DOHH2 (cell line): ENCODE data around the gene ZDHHC16.
A peak's percentile ranks its signal among the peaks of the same experiment; 100 is the strongest.

Experiments used
- H3F3A ChIP-seq: fragments of 200-600 bp; sonication (generic), shearing (Covaris generic); 2 replicates; pipeline ENCODE4 v1.6.0; 2016; ENCODE audit warnings: antibody characterized with exemption, mild to moderate bottlenecking; ENCODE audit not compliant: control insufficient read depth, insufficient read depth
- H3K27ac ChIP-seq: fragments of 200-600 bp; sonication (generic); 2 replicates; pipeline ENCODE4 v1.5.1; 2014; ENCODE audit warnings: low read depth, mild to moderate bottlenecking, low read length, moderate library complexity
- H3K27me3 ChIP-seq: fragments of 200-600 bp; sonication (generic); 2 replicates; pipeline ENCODE4 v1.6.1; 2014; ENCODE audit warnings: mild to moderate bottlenecking, low read length, mixed read lengths; ENCODE audit not compliant: control insufficient read depth
- H3K36me3 ChIP-seq: fragments of 200-600 bp; sonication (generic); 2 replicates; pipeline ENCODE4 v1.6.1; 2014; ENCODE audit warnings: mild to moderate bottlenecking, low read length, moderate library complexity, mixed read lengths; ENCODE audit not compliant: control insufficient read depth
- H3K4me1 ChIP-seq: fragments of 200-600 bp; sonication (generic); 2 replicates; pipeline ENCODE4 v1.6.1; 2014; ENCODE audit warnings: mild to moderate bottlenecking, low read length, mixed read lengths; ENCODE audit not compliant: control insufficient read depth
- H3K4me2 ChIP-seq: fragments of 200-600 bp; sonication (generic); 2 replicates; pipeline ENCODE4 v1.6.0; 2014; ENCODE audit warnings: mild to moderate bottlenecking, low read length, moderate library complexity
- H3K4me3 ChIP-seq: fragments of 200-600 bp; sonication (generic); 2 replicates; pipeline ENCODE4 v1.5.1; 2014; ENCODE audit warnings: mild to moderate bottlenecking, low read length, mixed read lengths
- H3K79me2 ChIP-seq: fragments of 200-600 bp; sonication (generic); 2 replicates; pipeline ENCODE4 v1.6.1; 2014; ENCODE audit warnings: mild to moderate bottlenecking, low read length, mixed read lengths; ENCODE audit not compliant: control insufficient read depth
- H3K9me2 ChIP-seq: fragments of 200-600 bp; sonication (generic); replicated peaks from 2 replicates; pipeline ENCODE4 v1.6.1; 2014; ENCODE audit warnings: mild to moderate bottlenecking, low read length, mixed read lengths; ENCODE audit not compliant: control insufficient read depth
- H3K9me3 ChIP-seq: fragments of 200-600 bp; sonication (generic); 2 replicates; pipeline ENCODE4 v1.6.1; 2014; ENCODE audit warnings: antibody characterized with exemption, low read length, mixed read lengths; ENCODE audit not compliant: control insufficient read depth, insufficient read depth
- H4K20me1 ChIP-seq: fragments of 200-600 bp; sonication (generic); 2 replicates; pipeline ENCODE4 v1.6.0; 2014; ENCODE audit warnings: low read depth, mild to moderate bottlenecking, antibody characterized with exemption, low read length, moderate library complexity; ENCODE audit not compliant: control insufficient read depth, insufficient read depth
- CTCF ChIP-seq: fragments of 200-600 bp; sonication (generic); IDR thresholded peaks from one replicate; pipeline ENCODE4 v1.5.1; 2014; ENCODE audit warnings: antibody characterized with exemption, mild to moderate bottlenecking, low read depth, low read length; ENCODE audit not compliant: poor library complexity, severe bottlenecking
- EZH2phosphoT487 ChIP-seq: fragments of 200-600 bp; sonication (generic); IDR thresholded peaks from 2 replicates; pipeline ENCODE4 v1.6.1; 2017; ENCODE audit warnings: borderline replicate concordance, mild to moderate bottlenecking, antibody characterized with exemption, low read length, moderate library complexity, mixed read lengths

ZDHHC16 gene

GRCh38 chr10:97407211-97407951 lies 38.6 kb upstream of the ZDHHC16 start:
- Histone ChIP-seq H4K20me1 (no peaks in the 10 kb centered on the region), H3K27ac (no peak overlapping the region)

GRCh38 chr10:97407952-97408248 lies 38.1 kb upstream of the ZDHHC16 start:
- no peaks in the 10 kb centered on the region for H3F3A ChIP-seq
- H3K79me2 ChIP-seq = no peaks in the 10 kb centered on the region
- H4K20me1 ChIP-seq = no peaks in the 10 kb centered on the region
- no peaks in the 10 kb centered on the region for H3K27me3 ChIP-seq
- H3K4me3 ChIP-seq = no peak overlapping the region
- no peaks in the 10 kb centered on the region for H3K9me2 ChIP-seq
- H3K4me1 ChIP-seq = peaks cover 18% of the 10 kb centered on the region
- no peak overlapping the region for H3K27ac ChIP-seq
- no peak overlapping the region for H3K4me2 ChIP-seq
- no peaks in the 10 kb centered on the region for H3K9me3 ChIP-seq
- TF ChIP-seq EZH2phosphoT487 (no peak), CTCF (no peak)
- H3K36me3 ChIP-seq = no peaks in the 10 kb centered on the region

More at GRCh38 chr10:97407211-97407951, 38.6 kb upstream of the ZDHHC16 start:
- no peaks in the 10 kb centered on the region for H3K79me2 ChIP-seq
- no peaks in the 10 kb centered on the region for H3F3A ChIP-seq
- TF ChIP-seq CTCF = peak; percentile 94
- TF ChIP-seq EZH2phosphoT487 = no peak
- no peaks in the 10 kb centered on the region for H3K9me3 ChIP-seq
- H3K36me3 ChIP-seq = no peaks in the 10 kb centered on the region
- H3K4me3 ChIP-seq = peak overlapping the region; percentile 71
- H3K4me2 ChIP-seq = peak overlapping the region; percentile 85
- H3K9me2 ChIP-seq = no peaks in the 10 kb centered on the region
- peaks cover 18% of the 10 kb centered on the region for H3K4me1 ChIP-seq
- H3K27me3 ChIP-seq = no peaks in the 10 kb centered on the region

GRCh38 chr10:97408496-97408992 lies 37.4 kb upstream of the ZDHHC16 start:
- Histone ChIP-seq H3K9me2 (no peaks in the 10 kb centered on the region), H3K9me3 (no peaks in the 10 kb centered on the region), H3F3A (no peaks in the 10 kb centered on the region), H3K4me2 (no peak overlapping the region), H3K4me1 (peaks cover 18% of the 10 kb centered on the region), H4K20me1 (no peaks in the 10 kb centered on the region), H3K79me2 (no peaks in the 10 kb centered on the region), H3K27ac (no peak overlapping the region), H3K36me3 (no peaks in the 10 kb centered on the region), H3K27me3 (no peaks in the 10 kb centered on the region), H3K4me3 (no peak overlapping the region)
- TF ChIP-seq EZH2phosphoT487 (no peak), CTCF (no peak)
